ENCODE measurements around the gene ZNF467.
A peak's percentile ranks its signal among the peaks of the same experiment; 100 is the strongest.

Gene ZNF467

DNA sequence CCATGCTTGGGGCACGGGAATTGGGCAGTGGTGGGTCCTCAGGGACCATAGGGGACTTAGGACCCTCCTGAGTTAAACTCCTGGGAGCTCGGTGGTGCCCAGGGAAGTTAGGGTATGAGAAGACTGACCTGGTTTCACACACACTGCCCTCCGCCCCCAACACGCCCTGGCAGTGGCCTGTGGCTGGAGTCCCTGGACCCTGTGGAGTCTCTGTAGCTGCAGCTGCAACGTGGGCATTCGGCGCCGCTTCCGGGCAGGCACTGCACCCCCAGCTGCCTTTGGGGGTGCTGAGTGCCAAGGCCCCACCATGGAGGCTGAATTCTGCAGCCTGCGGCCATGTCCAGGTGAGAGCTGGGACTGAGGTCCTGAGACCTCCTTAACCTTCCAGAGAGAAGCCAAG is 34.9 kb upstream of the ZNF467 start:
- DNase-seq = no peak

DNA sequence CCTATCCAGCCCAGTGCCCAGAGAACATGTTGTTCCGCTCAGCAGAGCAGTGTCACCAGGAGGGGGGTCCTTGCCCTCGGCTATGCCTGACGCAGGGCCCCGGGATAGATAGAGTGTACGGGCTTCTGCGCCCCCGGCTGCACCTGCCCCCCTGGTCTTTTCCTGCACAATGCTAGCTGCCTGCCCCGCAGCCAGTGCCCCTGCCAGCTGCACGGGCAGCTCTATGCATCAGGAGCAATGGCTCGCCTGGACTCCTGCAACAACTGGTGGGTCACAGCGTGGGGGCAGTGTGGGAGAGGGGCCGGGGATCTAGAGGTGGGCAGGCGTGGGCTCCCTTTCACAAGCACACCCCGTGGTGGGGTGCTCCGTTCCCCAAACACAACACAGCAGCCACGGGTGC is 33.3 kb upstream of the ZNF467 start:
- no peak for DNase-seq

DNA sequence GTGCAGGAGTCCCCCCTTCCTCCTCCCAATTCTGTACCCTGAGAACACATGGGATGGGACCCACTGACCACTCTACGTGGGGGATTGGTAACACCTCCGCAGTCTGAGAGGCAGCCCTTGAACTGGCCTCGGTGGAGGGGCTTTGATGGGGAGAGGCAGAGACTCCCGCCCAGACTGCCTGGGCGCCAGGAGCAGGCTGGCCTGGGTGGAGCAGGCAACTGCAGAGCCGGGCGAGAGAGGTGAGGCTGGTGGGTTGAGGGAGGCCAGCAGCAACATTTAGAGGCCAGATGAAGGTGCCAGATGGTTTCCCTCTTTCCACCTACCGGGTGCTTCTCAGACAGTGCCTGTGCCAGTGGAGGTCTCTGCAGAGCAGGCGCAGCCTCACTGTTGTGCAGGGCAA is 30.7 kb upstream of the ZNF467 start:
- DNase-seq = no peak

DNA sequence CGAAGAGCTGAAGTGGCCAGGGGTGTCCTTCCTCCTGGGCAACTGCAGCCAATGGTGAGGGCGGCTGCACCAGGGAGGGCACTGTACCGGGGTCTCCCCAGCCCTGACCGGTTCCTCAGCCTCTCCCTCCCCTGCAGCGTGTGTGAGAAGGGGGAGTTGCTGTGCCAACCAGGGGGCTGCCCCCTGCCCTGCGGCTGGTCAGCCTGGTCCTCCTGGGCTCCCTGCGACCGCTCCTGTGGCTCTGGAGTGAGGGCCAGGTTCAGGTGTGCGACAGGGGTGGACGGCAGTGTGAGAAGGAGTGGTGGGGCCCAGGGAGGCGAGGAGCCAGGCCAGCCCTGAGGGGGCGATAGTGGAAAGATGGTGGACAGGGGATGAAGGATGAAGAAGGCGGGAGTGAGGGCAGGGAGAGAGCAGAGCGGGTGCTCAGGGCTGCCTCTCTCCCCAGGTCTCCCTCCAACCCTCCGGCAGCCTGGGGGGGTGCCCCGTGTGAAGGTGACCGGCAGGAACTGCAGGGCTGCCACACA is 30.2 kb upstream of the ZNF467 start:
- no peak for DNase-seq

DNA sequence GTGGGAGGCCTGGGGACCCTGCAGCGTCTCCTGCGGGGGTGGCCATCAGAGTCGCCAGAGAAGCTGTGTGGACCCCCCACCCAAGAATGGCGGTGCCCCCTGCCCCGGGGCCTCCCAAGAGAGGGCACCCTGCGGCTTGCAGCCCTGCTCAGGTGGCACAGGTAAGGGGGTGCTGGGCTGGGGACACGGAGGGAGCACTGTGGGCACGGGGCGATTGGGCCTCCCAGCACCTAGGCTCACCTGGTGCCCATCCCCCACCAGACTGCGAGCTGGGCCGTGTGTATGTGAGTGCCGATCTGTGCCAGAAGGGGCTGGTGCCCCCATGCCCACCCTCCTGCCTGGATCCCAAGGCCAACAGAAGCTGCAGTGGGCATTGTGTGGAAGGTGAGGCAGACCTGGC is 29.6 kb upstream of the ZNF467 start:
- DNase-seq = no peak

DNA sequence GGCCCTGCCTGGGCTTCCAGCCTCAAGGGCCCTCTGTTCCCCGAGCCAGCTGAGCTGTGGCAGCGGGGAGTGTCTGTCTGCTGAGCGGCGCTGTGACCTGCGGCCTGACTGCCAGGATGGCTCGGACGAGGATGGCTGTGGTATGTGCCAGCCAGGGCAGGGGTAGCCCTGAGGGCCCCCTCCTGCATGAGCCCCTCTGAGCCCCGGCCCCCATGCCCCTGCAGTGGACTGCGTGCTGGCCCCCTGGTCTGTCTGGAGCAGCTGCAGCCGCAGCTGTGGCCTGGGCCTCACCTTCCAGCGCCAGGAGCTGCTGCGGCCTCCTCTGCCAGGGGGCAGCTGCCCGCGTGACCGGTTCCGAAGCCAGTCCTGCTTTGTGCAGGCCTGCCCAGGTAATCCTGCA is 28.4 kb upstream of the ZNF467 start:
- DNase-seq = no peak

DNA sequence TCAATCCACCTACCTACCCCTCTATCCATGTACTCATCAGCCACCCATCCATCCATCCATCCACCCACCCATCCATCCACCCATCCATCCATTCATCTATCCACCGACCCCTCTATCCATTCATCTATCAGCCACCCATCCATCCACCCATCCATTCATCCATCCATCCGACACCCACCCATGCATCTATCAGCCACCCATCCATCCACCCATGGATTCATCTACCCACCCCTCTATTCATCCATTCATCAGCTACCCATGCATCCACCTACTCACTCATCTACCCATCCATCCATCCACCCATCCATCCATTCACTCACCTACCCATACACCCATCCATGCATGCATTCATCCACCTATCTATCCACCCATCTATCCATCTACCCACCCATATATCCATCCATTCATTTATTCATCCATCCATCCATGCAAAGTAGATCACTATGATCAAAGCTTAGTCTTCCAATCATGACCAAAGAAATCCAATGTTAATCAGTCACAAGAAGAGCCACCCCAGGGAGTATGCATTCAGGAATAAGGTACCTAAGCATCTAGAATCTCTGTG is 27.7 kb upstream of the ZNF467 start:
- no peak for DNase-seq

DNA sequence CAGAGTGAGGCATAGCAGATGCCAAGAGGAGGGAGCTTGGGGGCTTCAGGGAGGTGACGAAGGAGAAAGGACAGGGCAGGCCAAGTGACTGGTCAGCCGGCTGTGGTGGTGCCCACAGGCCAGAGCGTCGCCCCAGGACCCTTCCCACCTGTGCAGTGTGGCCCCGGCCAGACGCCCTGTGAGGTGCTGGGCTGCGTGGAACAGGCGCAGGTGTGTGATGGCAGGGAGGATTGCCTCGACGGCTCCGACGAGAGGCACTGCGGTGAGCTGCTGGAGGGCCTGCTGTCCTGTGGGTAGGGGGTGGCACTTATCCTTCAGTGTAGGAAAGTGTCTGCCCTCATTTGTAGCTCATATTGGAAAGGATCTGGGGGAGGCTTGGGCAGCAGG is 26.8 kb upstream of the ZNF467 start:
- DNase-seq = no peak

DNA sequence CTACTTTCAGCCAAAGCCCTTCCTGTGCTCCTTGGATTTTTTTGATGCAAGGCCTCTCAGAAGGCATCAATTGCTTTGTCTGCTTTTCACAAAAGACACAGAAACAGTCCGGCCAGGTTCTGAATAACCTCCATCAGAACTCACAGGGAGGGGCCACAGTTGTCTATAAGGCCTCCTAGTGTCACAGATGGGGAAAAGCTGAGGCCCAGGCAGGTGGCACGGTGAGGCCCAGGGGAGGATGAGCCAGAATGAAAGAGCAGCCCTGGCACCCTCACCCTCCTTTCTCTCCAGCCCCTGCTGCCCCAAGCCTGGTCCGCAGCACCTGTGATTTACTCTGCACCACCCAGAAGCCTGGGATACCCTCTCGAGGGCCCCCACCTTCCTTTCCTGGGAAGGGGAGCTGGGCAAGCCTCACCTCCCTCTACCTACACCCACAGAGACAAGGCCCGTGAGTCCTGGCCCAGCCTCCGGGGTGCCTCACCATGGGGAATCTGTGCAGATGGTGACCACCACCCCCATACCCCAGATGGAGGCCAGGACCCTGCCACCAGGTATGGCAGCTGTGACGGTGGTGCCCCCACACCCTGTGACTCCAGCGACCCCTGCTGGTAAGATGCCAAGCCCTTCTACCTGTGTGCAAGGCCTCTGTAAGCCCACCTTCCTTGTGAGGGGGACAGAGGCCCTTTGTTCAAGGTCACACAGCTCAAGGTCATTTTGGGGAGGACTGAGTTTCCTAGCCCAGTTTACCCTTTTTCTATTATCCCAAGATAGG is 26.2 kb upstream of the ZNF467 start:
- peak; percentile 30 for DNase-seq

DNA sequence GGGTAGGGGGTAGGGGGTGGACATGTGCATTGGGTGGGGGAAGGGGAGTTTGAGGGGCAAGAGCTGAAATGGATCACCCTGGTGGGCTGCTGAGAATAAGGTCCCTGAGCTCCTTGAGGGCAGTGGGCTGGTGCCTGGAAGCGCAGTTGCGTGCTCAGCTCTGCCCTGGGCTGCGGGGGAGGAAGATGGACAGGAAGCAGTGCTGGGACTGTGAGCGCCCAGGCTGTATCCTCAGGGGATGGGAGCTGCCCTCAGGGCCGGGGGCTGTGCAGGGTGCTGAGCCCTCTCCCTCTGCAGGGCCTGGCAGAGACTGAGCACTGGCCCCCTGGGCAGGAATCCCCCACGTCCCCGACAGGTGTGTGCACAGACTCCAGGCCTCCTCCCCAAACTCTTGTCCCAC is 24.4 kb upstream of the ZNF467 start:
- DNase-seq = no peak

DNA sequence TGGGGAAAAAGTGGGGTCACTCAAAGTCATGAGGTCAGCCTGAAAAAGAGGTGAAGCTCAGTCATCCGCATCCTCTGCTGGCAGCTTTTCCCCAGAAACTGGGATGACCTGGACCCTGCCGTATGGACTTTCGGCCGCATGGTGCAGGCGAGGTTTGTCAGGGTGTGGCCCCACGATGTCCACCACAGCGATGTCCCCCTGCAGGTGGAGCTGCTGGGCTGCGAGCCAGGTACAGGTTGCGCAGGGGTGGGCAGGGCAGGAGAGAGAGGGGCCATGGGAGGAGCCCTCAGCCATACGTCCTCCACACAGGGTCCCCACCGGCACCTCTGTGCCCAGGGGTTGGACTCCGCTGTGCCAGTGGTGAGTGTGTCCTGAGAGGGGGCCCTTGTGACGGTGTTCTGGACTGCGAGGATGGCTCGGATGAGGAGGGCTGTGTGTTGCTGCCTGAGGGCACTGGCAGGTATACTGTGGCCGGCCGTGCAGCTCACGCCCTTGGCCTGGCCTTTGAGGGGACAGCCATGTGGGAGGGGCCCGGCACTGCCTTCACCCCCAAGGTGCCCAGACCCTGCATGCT is 23.0 kb upstream of the ZNF467 start:
- DNase-seq = no peak

DNA sequence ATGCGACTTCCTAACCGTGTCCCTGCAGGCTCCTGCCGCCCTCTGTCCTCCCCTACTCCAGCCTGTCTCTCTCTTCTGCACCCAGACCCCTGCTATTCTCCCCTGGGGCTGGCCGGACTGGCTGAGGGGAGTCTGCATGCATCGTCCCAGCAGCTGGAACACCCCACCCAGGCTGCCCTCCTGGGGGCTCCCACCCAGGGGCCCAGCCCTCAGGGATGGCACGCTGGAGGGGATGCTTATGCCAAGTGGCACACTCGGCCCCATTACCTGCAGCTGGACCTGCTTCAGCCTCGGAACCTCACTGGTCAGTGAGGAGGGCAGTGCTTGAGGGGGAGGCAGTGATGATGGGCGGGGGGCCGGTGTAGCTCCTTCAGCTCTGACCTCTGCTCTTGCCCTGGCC is 21.7 kb upstream of the ZNF467 start:
- DNase-seq = no peak

DNA sequence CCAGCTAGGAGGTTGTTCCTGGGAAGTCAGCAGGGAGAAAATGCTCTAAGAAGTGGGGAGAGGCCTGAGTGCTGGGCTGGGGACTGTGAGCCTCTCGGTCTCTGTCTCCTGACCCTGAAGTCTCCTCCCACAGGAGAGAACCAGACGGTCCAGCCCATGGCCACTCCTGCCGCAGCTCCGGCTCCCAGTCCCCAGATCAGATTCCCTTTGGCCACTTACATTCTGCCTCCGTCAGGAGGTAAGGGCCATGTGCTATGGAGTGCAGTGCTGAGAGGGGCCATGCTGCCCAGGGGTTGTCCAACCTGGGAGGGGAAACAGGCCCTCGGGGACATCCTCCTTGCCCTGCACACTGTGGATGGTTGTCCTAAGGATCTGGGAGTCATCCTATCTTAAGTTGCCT is 21.3 kb upstream of the ZNF467 start:
- no peak for DNase-seq

DNA sequence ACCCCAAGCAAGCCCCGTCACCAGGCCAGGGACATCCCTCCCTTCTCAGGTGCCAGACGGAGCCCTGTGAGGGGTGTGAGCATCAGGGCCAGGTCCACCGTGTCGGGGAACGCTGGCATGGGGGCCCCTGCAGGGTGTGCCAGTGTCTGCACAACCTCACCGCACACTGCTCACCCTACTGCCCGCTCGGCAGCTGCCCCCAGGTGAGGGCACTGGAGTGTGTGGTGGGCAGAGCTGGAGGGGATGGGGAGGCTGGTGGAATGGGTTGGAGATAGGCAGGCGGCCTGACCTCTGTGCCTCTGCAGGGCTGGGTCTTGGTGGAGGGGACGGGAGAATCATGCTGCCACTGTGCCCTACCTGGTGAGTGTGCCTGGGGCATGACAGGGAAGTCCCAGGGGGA is 19.9 kb upstream of the ZNF467 start:
- no peak for DNase-seq

DNA sequence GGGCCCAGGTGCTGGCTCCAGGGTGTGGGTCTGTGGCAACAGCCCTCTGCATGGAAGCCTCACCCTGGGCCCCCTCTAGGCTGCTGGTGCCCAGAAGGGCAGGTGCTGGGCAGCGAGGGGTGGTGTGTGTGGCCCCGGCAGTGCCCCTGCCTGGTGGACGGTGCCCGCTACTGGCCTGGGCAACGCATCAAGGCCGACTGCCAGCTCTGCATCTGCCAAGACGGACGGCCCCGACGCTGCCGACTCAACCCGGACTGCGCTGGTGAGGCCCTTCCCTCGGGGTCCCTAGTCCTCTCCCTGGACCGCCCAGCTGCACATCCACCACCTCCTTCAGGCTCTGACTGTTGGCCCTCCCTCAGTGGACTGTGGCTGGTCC is 18.8 kb upstream of the ZNF467 start:
- DNase-seq = no peak

DNA sequence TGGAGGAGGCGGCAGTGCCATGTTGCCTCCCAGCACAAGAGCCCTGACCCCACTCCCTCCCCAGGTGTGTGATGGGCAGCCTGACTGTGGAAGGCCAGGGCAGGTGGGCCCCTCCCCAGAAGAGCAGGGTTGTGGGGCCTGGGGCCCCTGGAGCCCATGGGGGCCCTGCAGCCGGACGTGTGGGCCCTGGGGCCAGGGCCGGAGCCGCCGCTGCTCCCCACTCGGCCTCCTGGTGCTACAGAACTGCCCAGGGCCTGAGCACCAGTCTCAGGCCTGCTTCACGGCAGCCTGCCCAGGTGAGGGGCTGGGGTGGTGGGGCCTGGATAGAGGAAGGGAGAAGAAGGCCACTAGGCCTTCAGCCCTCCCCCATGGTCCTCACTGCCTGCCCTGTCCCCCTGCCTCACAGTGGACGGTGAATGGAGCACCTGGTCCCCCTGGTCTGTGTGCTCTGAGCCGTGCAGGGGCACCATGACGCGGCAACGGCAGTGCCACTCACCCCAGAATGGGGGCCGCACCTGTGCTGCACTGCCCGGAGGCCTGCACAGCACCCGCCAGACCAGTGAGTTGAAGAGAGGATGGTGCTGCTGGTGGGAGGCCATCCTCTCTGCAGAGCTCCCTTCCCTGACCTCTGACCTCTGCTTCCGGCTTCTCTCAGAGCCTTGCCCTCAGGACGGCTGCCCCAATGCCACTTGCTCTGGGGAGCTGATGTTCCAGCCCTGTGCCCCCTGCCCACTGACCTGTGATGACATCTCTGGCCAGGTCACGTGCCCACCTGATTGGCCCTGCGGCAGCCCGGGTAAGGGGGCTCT is 18.2 kb upstream of the ZNF467 start:
- no peak for DNase-seq

DNA sequence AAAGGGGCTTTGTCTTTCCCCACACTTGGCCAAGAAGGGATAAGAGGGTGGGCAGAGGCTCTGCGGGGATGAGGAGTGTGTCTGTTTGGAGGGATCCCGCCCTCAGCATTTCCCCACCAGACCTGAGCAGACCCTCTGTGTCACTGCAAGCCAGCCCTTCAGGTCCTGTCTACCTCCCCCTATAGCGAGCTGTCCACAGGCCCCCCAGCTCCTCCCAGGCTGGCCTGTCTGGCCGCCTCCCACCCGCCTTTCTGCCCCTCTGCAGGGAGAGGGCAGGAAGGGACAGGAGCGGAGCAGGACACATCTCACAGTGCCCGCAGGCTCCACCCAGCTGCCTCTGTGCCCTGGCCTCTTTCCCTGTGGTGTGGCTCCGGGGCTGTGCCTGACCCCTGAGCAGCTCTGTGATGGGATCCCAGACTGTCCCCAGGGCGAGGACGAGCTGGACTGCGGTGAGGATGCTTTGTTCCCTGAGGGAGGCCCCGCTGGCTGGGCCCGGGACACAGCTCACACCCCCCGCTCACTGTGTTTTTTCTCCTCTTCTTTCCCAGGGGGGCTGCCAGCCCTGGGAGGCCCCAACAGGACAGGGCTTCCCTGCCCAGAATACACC is 17.5 kb upstream of the ZNF467 start:
- DNase-seq = no peak

DNA sequence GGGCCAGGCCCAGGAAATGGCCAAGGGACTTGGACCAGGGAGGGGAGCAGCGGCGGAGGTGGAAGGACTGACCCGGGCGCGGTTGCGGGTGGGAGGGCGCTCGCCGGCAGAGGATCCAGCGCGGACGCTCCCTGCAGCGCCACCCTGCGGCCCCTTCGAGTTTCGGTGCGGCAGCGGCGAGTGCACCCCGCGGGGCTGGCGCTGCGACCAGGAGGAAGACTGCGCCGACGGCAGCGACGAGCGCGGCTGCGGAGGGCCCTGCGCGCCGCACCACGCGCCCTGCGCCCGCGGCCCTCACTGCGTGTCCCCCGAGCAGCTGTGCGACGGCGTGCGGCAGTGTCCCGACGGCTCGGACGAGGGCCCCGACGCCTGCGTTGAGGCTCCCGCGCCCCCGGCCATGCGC is 16.8 kb upstream of the ZNF467 start:
- no peak for DNase-seq

DNA sequence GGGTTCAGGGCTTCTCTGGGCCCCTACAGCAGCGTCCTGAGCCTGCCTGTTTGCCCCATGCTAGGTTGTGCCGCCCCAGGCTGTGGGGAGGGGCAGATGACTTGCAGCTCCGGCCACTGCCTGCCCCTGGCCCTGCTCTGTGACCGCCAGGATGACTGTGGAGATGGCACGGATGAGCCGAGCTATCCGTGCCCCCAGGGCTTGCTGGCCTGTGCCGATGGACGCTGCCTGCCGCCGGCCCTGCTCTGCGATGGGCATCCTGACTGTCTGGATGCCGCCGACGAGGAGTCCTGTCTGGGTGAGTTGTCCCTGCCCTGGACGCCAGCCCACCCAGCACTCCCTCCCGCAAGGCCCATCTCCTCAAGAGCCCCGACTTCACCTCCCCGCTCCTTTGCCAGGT is 15.7 kb upstream of the ZNF467 start:
- DNase-seq = no peak

DNA sequence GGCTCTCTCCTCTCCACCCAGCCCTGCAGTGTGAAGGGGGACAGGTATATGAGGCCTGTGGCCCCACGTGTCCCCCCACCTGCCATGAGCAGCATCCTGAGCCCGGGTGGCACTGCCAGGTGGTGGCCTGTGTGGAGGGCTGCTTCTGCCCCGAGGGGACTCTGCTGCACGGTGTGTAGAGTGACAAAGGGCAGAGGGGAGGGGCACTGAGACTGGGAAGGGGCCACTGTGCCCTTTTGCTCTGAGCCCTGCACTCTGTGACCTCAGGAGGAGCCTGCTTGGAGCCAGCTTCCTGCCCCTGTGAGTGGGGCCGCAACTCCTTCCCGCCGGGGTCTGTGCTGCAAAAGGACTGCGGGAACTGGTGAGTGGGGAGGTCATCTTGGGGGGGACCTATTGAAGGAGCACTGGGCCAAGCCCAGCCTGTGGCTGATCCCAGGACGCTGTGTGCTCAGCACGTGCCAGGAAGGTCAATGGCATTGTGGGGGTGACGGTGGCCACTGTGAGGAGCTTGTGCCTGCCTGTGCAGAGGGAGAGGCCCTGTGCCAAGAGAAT is 15.0 kb upstream of the ZNF467 start:
- no peak for DNase-seq

DNA sequence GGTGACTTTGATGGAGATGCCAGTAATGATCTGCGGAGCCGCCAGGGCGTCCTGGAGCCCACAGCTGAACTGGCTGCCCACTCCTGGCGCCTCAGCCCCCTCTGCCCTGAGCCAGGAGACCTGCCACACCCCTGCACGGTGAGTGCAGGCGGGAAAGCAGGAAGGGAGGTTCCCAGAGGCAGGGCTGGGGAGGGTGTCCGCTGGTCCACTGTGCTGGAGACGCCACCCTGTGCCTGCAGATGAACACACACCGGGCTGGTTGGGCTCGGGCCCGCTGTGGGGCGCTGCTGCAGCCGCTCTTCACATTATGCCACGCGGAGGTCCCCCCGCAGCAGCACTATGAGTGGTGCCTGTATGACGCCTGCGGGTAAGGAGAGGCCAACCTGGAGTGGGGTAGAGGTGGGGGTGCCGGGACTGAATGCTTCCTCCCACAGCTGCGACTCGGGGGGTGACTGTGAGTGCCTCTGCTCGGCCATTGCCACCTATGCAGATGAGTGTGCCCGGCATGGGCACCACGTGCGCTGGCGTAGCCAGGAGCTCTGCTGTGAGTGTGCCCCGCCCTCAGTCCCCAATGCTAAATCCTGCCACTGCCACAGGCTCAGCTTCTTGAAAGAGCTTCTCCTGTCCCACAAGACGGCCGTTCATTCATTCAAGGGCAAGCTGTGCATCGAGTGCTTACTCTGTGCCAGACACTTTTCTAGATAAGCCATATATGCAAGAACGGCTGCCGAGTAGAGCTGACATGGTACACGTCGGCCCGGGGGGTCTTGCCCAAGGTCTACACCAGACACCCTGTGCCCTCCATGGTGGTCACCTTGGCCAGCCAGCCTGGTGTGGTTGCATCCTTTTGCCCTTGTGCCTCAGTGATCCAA is 14.3 kb upstream of the ZNF467 start:
- peak; percentile 67 for DNase-seq

DNA sequence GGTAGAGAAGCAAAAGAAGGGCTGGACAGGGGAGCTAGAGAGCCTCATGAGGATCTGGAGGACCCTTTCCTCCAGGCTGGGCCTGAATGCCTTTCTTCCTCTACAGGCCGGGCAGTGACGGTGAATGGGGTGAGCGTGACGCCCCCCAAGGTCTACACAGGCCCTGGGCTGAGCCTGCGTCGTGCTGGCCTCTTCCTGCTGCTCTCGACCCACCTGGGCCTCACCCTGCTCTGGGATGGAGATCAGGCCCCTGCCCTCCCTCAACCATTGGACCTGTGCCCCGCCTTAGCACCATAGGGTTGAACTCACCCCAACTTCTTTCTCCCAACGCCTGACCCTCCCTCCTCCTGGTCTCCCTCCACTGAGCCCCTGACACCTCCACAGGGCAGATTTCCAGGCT is 12.6 kb upstream of the ZNF467 start:
- no peak for DNase-seq
